Measurements from ENCODE around the gene NOS1AP.

Gene NOS1AP

GRCh38 chr1:162275622-162276175 lies 206.2 kb downstream of the NOS1AP start:
- no peaks in the 10 kb centered on the region for H4K20me1 ChIP-seq (ENCODE audit: insufficient read depth, low read length)
- no peaks in the 10 kb centered on the region for H3K79me2 ChIP-seq (ENCODE audit: low read length)
- no peaks in the 10 kb centered on the region for H3K27me3 ChIP-seq (replicated peaks; ENCODE audit: insufficient read depth, low read length)
- DNase-seq: no peak
- H3K9me3 ChIP-seq (replicated peaks; ENCODE audit: insufficient read depth, low read length): no peaks in the 10 kb centered on the region
- H3K27ac ChIP-seq (ENCODE audit: low read length): no peak overlapping the region
- no peak overlapping the region for H3K4me3 ChIP-seq (ENCODE audit: low read length)
- H2AFZ ChIP-seq (ENCODE audit: low read length): no peak overlapping the region
- no peak overlapping the region for H3K4me2 ChIP-seq (ENCODE audit: low read depth, low read length)
- H3K4me1 ChIP-seq (ENCODE audit: low read length): no peaks in the 10 kb centered on the region
- H3K9me2 ChIP-seq (replicated peaks; ENCODE audit: insufficient read depth, low read length): no peaks in the 10 kb centered on the region
- H3F3A ChIP-seq (ENCODE audit: insufficient read depth, low read length): no peaks in the 10 kb centered on the region
- no peak for TF ChIP-seq EZH2 (optimal IDR thresholded peaks at IDR 0.05; ENCODE audit: low read depth, low read length)
- TF ChIP-seq, protein P1, sequence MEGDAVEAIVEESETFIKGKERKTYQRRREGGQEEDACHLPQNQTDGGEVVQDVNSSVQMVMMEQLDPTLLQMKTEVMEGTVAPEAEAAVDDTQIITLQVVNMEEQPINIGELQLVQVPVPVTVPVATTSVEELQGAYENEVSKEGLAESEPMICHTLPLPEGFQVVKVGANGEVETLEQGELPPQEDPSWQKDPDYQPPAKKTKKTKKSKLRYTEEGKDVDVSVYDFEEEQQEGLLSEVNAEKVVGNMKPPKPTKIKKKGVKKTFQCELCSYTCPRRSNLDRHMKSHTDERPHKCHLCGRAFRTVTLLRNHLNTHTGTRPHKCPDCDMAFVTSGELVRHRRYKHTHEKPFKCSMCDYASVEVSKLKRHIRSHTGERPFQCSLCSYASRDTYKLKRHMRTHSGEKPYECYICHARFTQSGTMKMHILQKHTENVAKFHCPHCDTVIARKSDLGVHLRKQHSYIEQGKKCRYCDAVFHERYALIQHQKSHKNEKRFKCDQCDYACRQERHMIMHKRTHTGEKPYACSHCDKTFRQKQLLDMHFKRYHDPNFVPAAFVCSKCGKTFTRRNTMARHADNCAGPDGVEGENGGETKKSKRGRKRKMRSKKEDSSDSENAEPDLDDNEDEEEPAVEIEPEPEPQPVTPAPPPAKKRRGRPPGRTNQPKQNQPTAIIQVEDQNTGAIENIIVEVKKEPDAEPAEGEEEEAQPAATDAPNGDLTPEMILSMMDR (IDR thresholded peaks at IDR 0.05; ENCODE audit: low read length): no peak
- TF ChIP-seq EZH2phosphoT487 (IDR thresholded peaks at IDR 0.05; ENCODE audit: low read length): no peak
- no peaks in the 10 kb centered on the region for H3K36me3 ChIP-seq (replicated peaks; ENCODE audit: insufficient read depth, low read length)
- H3K9ac ChIP-seq (ENCODE audit: low read length): no peak overlapping the region

DNA sequence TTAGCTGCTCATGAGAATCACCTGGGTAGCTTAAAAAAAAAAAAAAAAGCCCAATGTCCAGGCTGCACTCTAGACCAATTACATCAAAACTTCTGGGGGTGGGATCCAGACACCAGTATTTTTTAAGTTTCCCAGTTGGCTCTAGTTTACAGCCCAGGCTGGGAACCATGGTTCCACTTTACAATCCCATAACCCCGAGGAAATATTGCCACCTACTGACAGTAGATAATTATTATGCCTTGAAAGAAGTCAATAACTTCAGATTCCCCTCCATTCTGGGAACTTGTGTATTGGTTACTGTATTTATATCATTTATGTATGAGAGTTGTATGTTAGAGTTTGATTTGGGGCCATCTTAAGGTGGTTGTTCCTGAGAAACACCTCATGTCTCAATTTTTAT lies 207.0 kb downstream of the NOS1AP start:
- H3K79me2 ChIP-seq (ENCODE audit: low read length): no peaks in the 10 kb centered on the region
- H2AFZ ChIP-seq (ENCODE audit: low read length): no peak overlapping the region
- 0 out of 2 replicates have a peak, but pooled peaks cover 2% of the 10 kb centered on the region for H3K4me1 ChIP-seq (ENCODE audit: low read length)
- DNase-seq: peak; percentile 73
- H3K27me3 ChIP-seq (replicated peaks; ENCODE audit: insufficient read depth, low read length): no peaks in the 10 kb centered on the region
- no peaks in the 10 kb centered on the region for H3K9me3 ChIP-seq (replicated peaks; ENCODE audit: insufficient read depth, low read length)
- no peaks in the 10 kb centered on the region for H3K36me3 ChIP-seq (replicated peaks; ENCODE audit: insufficient read depth, low read length)
- H3K27ac ChIP-seq (ENCODE audit: low read length): no peak overlapping the region
- H3K4me2 ChIP-seq (ENCODE audit: low read depth, low read length): no peak overlapping the region
- no peak overlapping the region for H3K4me3 ChIP-seq (ENCODE audit: low read length)
- no peak overlapping the region for H3K9ac ChIP-seq (ENCODE audit: low read length)
- H4K20me1 ChIP-seq (ENCODE audit: insufficient read depth, low read length): no peaks in the 10 kb centered on the region
- TF ChIP-seq, protein P1 (IDR thresholded peaks at IDR 0.05; ENCODE audit: low read length): peak; percentile 76
- TF ChIP-seq EZH2phosphoT487 (IDR thresholded peaks at IDR 0.05; ENCODE audit: low read length) (no peak), EZH2 (optimal IDR thresholded peaks at IDR 0.05; ENCODE audit: low read depth, low read length) (no peak)
- H3F3A ChIP-seq (ENCODE audit: insufficient read depth, low read length): no peaks in the 10 kb centered on the region
- H3K9me2 ChIP-seq (replicated peaks; ENCODE audit: insufficient read depth, low read length): no peaks in the 10 kb centered on the region

- 0 out of 2 replicates have a peak, but pooled peaks cover 4% of the 10 kb centered on the region for H3K79me2 ChIP-seq (ENCODE audit: low read length)
- no peak overlapping the region for H3K9ac ChIP-seq (ENCODE audit: low read length)
- no peak for DNase-seq
- H3K4me2 ChIP-seq (ENCODE audit: low read depth, low read length): no peak overlapping the region
- H3K4me3 ChIP-seq (ENCODE audit: low read length): no peak overlapping the region
- H3K27me3 ChIP-seq (replicated peaks; ENCODE audit: insufficient read depth, low read length): no peaks in the 10 kb centered on the region
- no peaks in the 10 kb centered on the region for H3K9me3 ChIP-seq (replicated peaks; ENCODE audit: insufficient read depth, low read length)
- H3K27ac ChIP-seq (ENCODE audit: low read length): no peak overlapping the region
- H4K20me1 ChIP-seq (ENCODE audit: insufficient read depth, low read length): no peaks in the 10 kb centered on the region
- H3K36me3 ChIP-seq (replicated peaks; ENCODE audit: insufficient read depth, low read length): no peaks in the 10 kb centered on the region
- no peak overlapping the region for H2AFZ ChIP-seq (ENCODE audit: low read length)
- no peaks in the 10 kb centered on the region for H3K9me2 ChIP-seq (replicated peaks; ENCODE audit: insufficient read depth, low read length)
- H3K4me1 ChIP-seq (ENCODE audit: low read length): peaks cover 26% of the 10 kb centered on the region
- H3F3A ChIP-seq (ENCODE audit: insufficient read depth, low read length): peaks cover 10% of the 10 kb centered on the region
- TF ChIP-seq, protein P1 (IDR thresholded peaks at IDR 0.05; ENCODE audit: low read length): no peak
- no peak for TF ChIP-seq EZH2phosphoT487 (IDR thresholded peaks at IDR 0.05; ENCODE audit: low read length)
- TF ChIP-seq EZH2 (optimal IDR thresholded peaks at IDR 0.05; ENCODE audit: low read depth, low read length): no peak
Observed at GRCh38 chr1:162279136-162279498, 209.6 kb downstream of the NOS1AP start.
